H1 (cell line): ENCODE data around the gene TBX21.

Source experiments
- CEBPB ChIP-seq: IDR thresholded peaks from 2 replicates; pipeline ENCODE4 v1.6.1; 2012; ENCODE audit warnings: low read depth, low read length
- POLR2AphosphoS5 ChIP-seq: IDR thresholded peaks from 2 replicates; pipeline ENCODE4 v1.6.1; 2011; ENCODE audit warnings: low read depth, low read length
- RFX5 ChIP-seq: IDR thresholded peaks from 2 replicates; pipeline ENCODE4 v1.6.1; 2011; ENCODE audit warnings: low read depth, low read length, improper control_type of control experiment, borderline replicate concordance
- SP2 ChIP-seq: IDR thresholded peaks from 2 replicates; pipeline ENCODE4 v1.6.1; 2012; ENCODE audit warnings: mild to moderate bottlenecking, low read length, inconsistent platforms
- SRF ChIP-seq: IDR thresholded peaks from 2 replicates; pipeline ENCODE4 v1.6.1; 2011; ENCODE audit warnings: mild to moderate bottlenecking, low read depth, low read length, moderate library complexity
- TF ChIP-seq, protein P1 (sequence below), 3 experiments: IDR thresholded peaks; 1 replicate in 2 of 3; 2 replicates in 1 of 3; pipeline versions ENCODE4 v1.5.1 to v1.6.1; 2011; ENCODE audit warnings: low read length in 3 of 3, mild to moderate bottlenecking in 3 of 3, inconsistent platforms in 2 of 3, low read depth in 1 of 3, moderate library complexity in 1 of 3; ENCODE audit not compliant: insufficient read depth in 1 of 3; ENCODE audit errors: control extremely low read depth in 1 of 3

DNA sequence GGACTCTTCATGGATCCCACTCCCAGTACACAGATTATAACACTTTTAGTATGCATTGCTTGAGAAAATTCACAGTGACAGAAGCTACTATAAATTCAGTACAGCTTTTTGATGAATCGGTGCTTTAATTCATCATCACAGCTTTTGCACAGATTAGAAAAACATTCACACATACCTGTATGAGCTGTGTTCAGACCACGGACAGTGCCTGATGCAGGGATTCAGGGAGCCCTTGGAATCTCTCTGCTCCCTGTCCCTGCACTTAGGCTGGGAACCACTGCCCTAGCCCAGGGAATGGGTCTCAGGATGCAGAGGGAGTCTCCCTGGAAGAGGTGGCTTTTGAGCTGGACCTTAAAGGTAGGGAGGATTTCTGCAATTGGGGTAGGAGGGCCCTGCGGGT is 25.2 kb upstream of the TBX21 start:
- TF ChIP-seq RFX5, result no peak
- TF ChIP-seq SP2, result no peak
- TF ChIP-seq, protein P1, sequence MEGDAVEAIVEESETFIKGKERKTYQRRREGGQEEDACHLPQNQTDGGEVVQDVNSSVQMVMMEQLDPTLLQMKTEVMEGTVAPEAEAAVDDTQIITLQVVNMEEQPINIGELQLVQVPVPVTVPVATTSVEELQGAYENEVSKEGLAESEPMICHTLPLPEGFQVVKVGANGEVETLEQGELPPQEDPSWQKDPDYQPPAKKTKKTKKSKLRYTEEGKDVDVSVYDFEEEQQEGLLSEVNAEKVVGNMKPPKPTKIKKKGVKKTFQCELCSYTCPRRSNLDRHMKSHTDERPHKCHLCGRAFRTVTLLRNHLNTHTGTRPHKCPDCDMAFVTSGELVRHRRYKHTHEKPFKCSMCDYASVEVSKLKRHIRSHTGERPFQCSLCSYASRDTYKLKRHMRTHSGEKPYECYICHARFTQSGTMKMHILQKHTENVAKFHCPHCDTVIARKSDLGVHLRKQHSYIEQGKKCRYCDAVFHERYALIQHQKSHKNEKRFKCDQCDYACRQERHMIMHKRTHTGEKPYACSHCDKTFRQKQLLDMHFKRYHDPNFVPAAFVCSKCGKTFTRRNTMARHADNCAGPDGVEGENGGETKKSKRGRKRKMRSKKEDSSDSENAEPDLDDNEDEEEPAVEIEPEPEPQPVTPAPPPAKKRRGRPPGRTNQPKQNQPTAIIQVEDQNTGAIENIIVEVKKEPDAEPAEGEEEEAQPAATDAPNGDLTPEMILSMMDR (IDR thresholded peaks at IDR 0.05; ENCODE audit: control extremely low read depth in 1 of 3, insufficient read depth in 1 of 3, low read depth in 1 of 3, low read length in 3 of 3), result no peak
- no peak for TF ChIP-seq SRF
- TF ChIP-seq POLR2AphosphoS5, result no peak
- no peak for TF ChIP-seq CEBPB
